Liver (tissue), 9 donors: Measurements from ENCODE around the gene FANCE. TPM values are rescaled to one million over a fixed set of nuclear protein-coding genes. Genes with fewer than 3 reads are reported as not detected.

Source experiments
- DNase-seq: peaks from one replicate; pipeline ENCODE4 v3.0.0-alpha.2; 2017; ENCODE audit warnings: low spot score
- H3K27ac ChIP-seq, 2 donors: one replicate each; pipeline ENCODE4 v1.7.0; 2013; ENCODE audit warnings: inconsistent platforms in 2 of 2, low read length in 2 of 2, control low read depth in 1 of 2, low read depth in 1 of 2, mild to moderate bottlenecking in 1 of 2
- H3K27me3 ChIP-seq, 4 donors: one replicate each; pipeline versions ENCODE4 v1.6.1 to v1.7.0; 2013; ENCODE audit warnings: low read length in 3 of 4, inconsistent platforms in 1 of 4, mild to moderate bottlenecking in 1 of 4, moderate library complexity in 1 of 4; ENCODE audit not compliant: control insufficient read depth in 4 of 4, insufficient read depth in 4 of 4
- H3K36me3 ChIP-seq, 4 donors: one replicate each; pipeline versions ENCODE4 v1.6.1 to v1.7.0; 2013; ENCODE audit warnings: low read length in 3 of 4, mild to moderate bottlenecking in 3 of 4, low read depth in 1 of 4, moderate library complexity in 1 of 4; ENCODE audit not compliant: control insufficient read depth in 4 of 4, insufficient read depth in 3 of 4
- H3K4me1 ChIP-seq, 4 donors: one replicate each; pipeline versions ENCODE4 v1.6.1 to v1.7.0; 2013; ENCODE audit warnings: low read length in 3 of 4, mild to moderate bottlenecking in 3 of 4, moderate library complexity in 1 of 4; ENCODE audit not compliant: control insufficient read depth in 4 of 4, insufficient read depth in 4 of 4
- H3K4me3 ChIP-seq, 3 donors: one replicate each; pipeline versions ENCODE4 v1.6.1 to v1.7.0; 2013; ENCODE audit warnings: low read length in 3 of 3, control low read depth in 1 of 3, low read depth in 1 of 3, mild to moderate bottlenecking in 1 of 3
- H3K9ac ChIP-seq, 2 donors: one replicate each; pipeline ENCODE4 v1.7.0; 2013; ENCODE audit warnings: low read length in 2 of 2, mild to moderate bottlenecking in 2 of 2, moderate library complexity in 2 of 2, control low read depth in 1 of 2, low read depth in 1 of 2
- H3K9me3 ChIP-seq, 4 donors: one replicate each; pipeline versions ENCODE4 v1.6.1 to v1.7.0; 2013; ENCODE audit warnings: low read length in 3 of 4; ENCODE audit not compliant: control insufficient read depth in 4 of 4
- ATF3 ChIP-seq: IDR thresholded peaks from 2 replicates; pipeline ENCODE4 v1.6.1; 2016; ENCODE audit warnings: antibody characterized with exemption
- EGR1 ChIP-seq, 2 donors: IDR thresholded peaks; 2 replicates each; pipeline ENCODE4 v1.6.1; 2016 to 2018; ENCODE audit warnings: antibody characterized with exemption in 2 of 2, low read depth in 2 of 2
- FOXA1 ChIP-seq: IDR thresholded peaks from 2 replicates; pipeline ENCODE4 v1.6.1; 2016; ENCODE audit warnings: antibody characterized with exemption
- FOXA2 ChIP-seq: IDR thresholded peaks from 2 replicates; pipeline ENCODE4 v1.6.1; 2016; ENCODE audit warnings: antibody characterized with exemption
- GABPA ChIP-seq, 2 donors: IDR thresholded peaks in 1 of 2; conservative IDR thresholded peaks in 1 of 2; 2 replicates each; pipeline ENCODE4 v1.6.1; 2016; ENCODE audit warnings: antibody characterized with exemption in 2 of 2, mild to moderate bottlenecking in 1 of 2, moderate library complexity in 1 of 2
- HNF4G ChIP-seq: IDR thresholded peaks from 2 replicates; pipeline ENCODE4 v1.6.1; 2016; ENCODE audit warnings: antibody characterized with exemption
- JUND ChIP-seq, 2 donors: IDR thresholded peaks; 2 replicates each; pipeline ENCODE4 v1.6.1; 2016; ENCODE audit warnings: antibody characterized with exemption in 2 of 2
- MAX ChIP-seq: IDR thresholded peaks from 2 replicates; pipeline ENCODE4 v1.6.1; 2016; ENCODE audit warnings: antibody characterized with exemption
- NR2F2 ChIP-seq: IDR thresholded peaks from 2 replicates; pipeline ENCODE4 v1.6.1; 2016; ENCODE audit warnings: antibody characterized with exemption
- RAD21 ChIP-seq, 2 donors: IDR thresholded peaks; 2 replicates each; pipeline ENCODE4 v1.6.1; 2016; ENCODE audit warnings: antibody characterized with exemption in 2 of 2, mild to moderate bottlenecking in 2 of 2
- REST ChIP-seq: IDR thresholded peaks from 2 replicates; pipeline ENCODE4 v1.6.1; 2016; ENCODE audit warnings: antibody characterized with exemption, mild to moderate bottlenecking
- RXRA ChIP-seq, 2 donors: IDR thresholded peaks; 2 replicates each; pipeline ENCODE4 v1.6.1; 2017 to 2018; ENCODE audit warnings: antibody characterized with exemption in 2 of 2, mild to moderate bottlenecking in 1 of 2
- SP1 ChIP-seq: IDR thresholded peaks from 2 replicates; pipeline ENCODE4 v1.6.1; 2018; ENCODE audit warnings: antibody characterized with exemption, mild to moderate bottlenecking
- TAF1 ChIP-seq: conservative IDR thresholded peaks from 2 replicates; pipeline ENCODE4 v1.6.1; 2016; ENCODE audit warnings: antibody characterized with exemption, mild to moderate bottlenecking
- YY1 ChIP-seq: IDR thresholded peaks from 2 replicates; pipeline ENCODE4 v1.6.1; 2016; ENCODE audit warnings: antibody characterized with exemption, mild to moderate bottlenecking
- ZBTB33 ChIP-seq: IDR thresholded peaks from 2 replicates; pipeline ENCODE4 v1.6.1; 2016; ENCODE audit warnings: antibody characterized with exemption
- WGBS: extraction: QIAGEN DNeasy Blood & Tissue Kit; methylation state at CpG from one replicate; pipeline ENCODE4 v1.1.7; 2013; 5-methylcytosine and 5-hydroxymethylcytosine counted together
- polyA plus RNA-seq, 2 donors: library from polyadenylated mRNA; stranded (reverse) in 1 of 2; unstranded in 1 of 2; fragments of 200-250 nt in 1 of 2; fragments of >200 nt in 1 of 2; fragmentation: Nextera tagmentation in 1 of 2; extraction: Ambion mirVana in 1 of 2; gene quantifications; one replicate each; pipeline versions ENCODE4 v1.2.1 to v1.2.3, GENCODE V29; 2013 to 2015
- total RNA-seq, 2 donors: library from RNA; depleted of rRNA; stranded (reverse); fragments of >200 nt; gene quantifications; one replicate each; pipeline ENCODE4 v1.2.3, GENCODE V29; 2014
- donor health status: healthy.
- donor health status: healthy.
- donor health status: healthy.
- donor health status: healthy.
- donor health status: healthy.

FANCE gene
- total and polyA plus RNA-seq, 4 donors = 0.11 to 4.2 (median 0.79) TPM

GRCh38 chr6:35473075-35473849 is 21.1 kb downstream of the FANCE start:
- H3K36me3 ChIP-seq = peaks cover 3 to 45% (median 23%) of the 10 kb centered on the region in 4 donors
- peaks cover 0 to 20% (median 16%) of the 10 kb centered on the region in 4 donors for H3K4me1 ChIP-seq
- TF ChIP-seq NR2F2 = no peak
- TF ChIP-seq ATF3 = no peak
- no peak for TF ChIP-seq HNF4G
- no peak for TF ChIP-seq RXRA (IDR thresholded peaks at IDR 0.05)
- no peak for TF ChIP-seq SP1
- TF ChIP-seq EGR1 (IDR thresholded peaks at IDR 0.05; ENCODE audit: low read depth in 2 of 2) = no peak
- no peak for TF ChIP-seq MAX
- TF ChIP-seq REST = no peak
- no peak for TF ChIP-seq TAF1
- no peak for TF ChIP-seq RAD21 (IDR thresholded peaks at IDR 0.05)
- TF ChIP-seq ZBTB33 = no peak
- no peak for TF ChIP-seq GABPA (IDR thresholded peaks at IDR 0.05 in 1 of 2, conservative IDR thresholded peaks at IDR 0.05 in 1 of 2)
- no peak for TF ChIP-seq YY1
- TF ChIP-seq FOXA1 = no peak
- no peak for TF ChIP-seq JUND (IDR thresholded peaks at IDR 0.05)
- 90% methylated on average over 9 of the region's 9 CpGs for WGBS
- H3K4me3 ChIP-seq = no peak overlapping the region
- no peak overlapping the region for H3K9ac ChIP-seq
- H3K9me3 ChIP-seq = no peaks in the 10 kb centered on the region
- DNase-seq = no peak
- H3K27me3 ChIP-seq = no peaks in the 10 kb centered on the region
- no peak overlapping the region for H3K27ac ChIP-seq

- Histone ChIP-seq H3K4me3 (no peak overlapping the region), H3K36me3 (peaks cover 3 to 48% (median 25%) of the 10 kb centered on the region in 4 donors), H3K4me1 (peaks cover 0 to 19% (median 16%) of the 10 kb centered on the region in 4 donors), H3K9me3 (no peaks in the 10 kb centered on the region), H3K27me3 (no peaks in the 10 kb centered on the region), H3K9ac (no peak overlapping the region), H3K27ac (no peak overlapping the region)
- TF ChIP-seq ZBTB33 (no peak), YY1 (no peak), ATF3 (no peak), FOXA2 (no peak), GABPA (IDR thresholded peaks at IDR 0.05 in 1 of 2, conservative IDR thresholded peaks at IDR 0.05 in 1 of 2) (no peak), NR2F2 (no peak), RAD21 (IDR thresholded peaks at IDR 0.05) (no peak), HNF4G (no peak), MAX (no peak), JUND (IDR thresholded peaks at IDR 0.05) (no peak)
- no peak for DNase-seq
Measured at GRCh38 chr6:35473850-35474130, 21.7 kb downstream of the FANCE start.
